HG02763 (cell line): ENCODE measurements around the gene ADAMTS15.

Experiments
- ATAC-seq: cut with Tn5 transposase; IDR thresholded peaks from one replicate; pipeline ENCODE4 v1.9.1; 2021; ENCODE audit warnings: mild to moderate bottlenecking, moderate library complexity; ENCODE audit not compliant: unreplicated experiment

ADAMTS15 gene

GRCh38 chr11:130511765-130512164, 63.3 kb downstream of the ADAMTS15 start:
- no peak for ATAC-seq

- no peak for ATAC-seq
Observed at GRCh38 chr11:130512662-130513061, 64.2 kb downstream of the ADAMTS15 start.

GRCh38 chr11:130513132-130513531, 64.7 kb downstream of the ADAMTS15 start:
- ATAC-seq, result no peak

DNA sequence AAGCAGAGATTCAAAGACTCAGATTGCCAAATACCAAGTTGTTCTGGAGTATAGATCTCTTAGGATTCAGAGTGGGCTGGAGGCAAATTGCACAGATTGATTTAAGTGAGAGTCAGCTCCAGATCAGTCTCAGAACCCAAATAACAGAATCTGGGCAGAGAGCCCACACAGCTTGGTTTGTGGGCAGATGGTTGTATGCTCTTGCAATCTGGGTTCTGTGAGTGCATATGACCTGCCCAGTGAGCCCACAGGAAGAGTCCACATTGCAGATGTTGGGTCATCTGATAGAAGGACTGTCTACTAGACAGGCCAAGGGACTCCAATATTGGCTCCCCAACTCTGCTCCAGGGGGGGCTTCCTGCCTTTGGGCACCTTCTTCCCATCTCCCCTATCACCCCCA, 65.9 kb downstream of the ADAMTS15 start:
- no peak for ATAC-seq

- no peak for ATAC-seq
Observed at GRCh38 chr11:130514851-130515250, 66.4 kb downstream of the ADAMTS15 start.

DNA sequence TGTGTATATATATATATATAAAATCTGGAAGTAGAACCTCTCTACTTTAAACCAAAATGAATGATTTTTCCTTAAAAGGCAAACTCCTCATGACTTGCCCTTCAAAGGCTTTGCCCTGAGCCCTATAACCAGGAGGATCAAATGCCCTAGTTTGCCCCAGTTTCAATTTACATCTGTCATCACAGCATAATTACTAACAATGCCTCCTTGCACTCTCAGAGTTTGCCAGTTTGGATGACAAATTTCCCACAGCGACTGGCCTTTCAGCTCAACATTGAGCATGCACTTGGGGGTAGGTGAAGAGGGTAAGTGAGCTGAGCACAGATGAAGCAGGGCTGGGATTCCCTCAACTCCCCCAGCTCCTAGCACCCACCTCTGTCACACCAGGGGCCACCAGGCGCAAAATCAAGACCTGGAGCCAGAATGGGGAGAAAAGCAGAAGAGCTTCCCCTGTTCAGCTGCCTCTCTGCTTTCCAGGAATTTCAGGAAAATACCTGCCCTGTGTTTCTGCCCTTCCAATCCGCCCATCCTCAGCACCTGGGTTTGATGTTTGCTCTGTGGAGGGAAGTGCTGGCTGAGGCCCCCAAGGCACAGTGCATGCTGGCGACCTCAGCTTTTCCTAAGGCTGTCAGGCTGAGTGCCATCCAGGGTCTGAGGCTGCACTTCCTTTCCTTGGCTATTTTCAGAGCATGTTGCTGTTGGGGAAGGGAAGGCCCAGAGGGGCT, 67.5 kb downstream of the ADAMTS15 start:
- ATAC-seq, result no peak

DNA sequence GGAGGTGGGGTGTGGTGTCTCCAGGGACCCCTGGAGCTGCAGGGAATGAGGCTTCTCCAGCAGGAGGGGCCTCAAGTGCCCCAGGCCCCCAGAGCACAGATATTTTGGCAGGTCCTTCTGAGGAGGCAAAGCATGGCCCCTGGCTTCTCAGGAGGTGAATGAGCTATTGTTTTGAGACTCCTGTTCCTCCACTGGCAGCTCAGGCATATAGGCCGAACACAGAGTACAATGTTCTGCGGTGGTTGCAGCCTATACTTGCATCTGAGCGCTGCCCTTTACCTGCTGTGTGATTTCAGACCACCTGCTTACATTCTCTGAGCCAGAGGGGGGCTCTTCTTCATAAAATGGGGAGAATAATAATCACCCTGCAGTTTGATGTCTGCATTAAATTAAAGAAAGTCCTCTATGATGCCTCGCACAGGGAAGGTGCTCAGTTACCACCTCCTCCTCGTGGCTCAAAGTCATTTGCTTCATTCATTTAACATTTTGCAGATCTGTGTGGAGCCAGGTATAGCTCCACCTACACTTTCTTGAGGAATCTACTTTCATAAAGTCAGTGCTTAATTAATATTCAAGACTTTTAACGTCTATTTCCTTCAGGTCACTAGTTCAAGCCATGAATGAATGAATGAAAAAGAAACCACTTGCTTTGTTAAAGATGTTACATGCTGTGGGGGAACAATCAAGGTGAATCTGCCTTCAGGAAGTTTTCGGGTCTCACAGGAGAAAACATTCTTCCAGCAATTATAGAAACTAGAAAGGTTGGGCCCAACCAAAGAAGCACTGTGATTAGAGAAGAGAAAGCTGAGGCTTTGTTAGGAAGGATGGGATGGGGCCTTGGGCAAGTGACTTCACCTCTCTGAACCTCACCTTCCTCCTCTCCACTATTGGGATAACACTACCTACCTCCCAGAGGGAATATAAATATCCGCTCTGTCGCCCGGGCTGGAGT, 68.4 kb downstream of the ADAMTS15 start:
- no peak for ATAC-seq

DNA sequence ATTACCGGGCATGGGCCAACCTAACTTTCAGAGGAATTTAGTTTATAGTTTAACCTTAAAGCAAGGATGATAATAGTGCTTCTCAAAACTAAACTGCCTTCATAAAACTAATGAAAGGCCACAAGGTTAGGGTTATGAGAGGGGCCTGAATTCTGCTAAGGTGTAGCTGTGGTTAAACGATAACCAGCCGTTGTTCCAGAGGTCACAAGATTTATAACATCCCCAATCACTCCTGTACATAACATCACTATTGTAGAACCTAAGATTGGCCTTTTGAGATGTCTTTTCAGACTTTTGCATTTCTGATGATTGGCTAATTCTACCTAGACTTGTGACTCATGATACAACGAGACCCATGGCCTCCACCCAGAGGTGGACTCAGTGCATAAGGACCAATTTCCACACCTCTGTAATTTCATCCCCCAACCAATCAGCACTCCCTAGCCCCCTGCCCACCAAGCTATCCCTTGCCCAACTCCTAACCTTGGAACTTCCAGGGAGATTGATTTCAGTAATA, 69.8 kb downstream of the ADAMTS15 start:
- no peak for ATAC-seq

- no peak for ATAC-seq
Observed at GRCh38 chr11:130519128-130519932, 70.9 kb downstream of the ADAMTS15 start.

- ATAC-seq, result no peak
Observed at GRCh38 chr11:130520271-130520671, 71.8 kb downstream of the ADAMTS15 start.

- ATAC-seq, result no peak
Observed at GRCh38 chr11:130522284-130522961, 74.0 kb downstream of the ADAMTS15 start.

DNA sequence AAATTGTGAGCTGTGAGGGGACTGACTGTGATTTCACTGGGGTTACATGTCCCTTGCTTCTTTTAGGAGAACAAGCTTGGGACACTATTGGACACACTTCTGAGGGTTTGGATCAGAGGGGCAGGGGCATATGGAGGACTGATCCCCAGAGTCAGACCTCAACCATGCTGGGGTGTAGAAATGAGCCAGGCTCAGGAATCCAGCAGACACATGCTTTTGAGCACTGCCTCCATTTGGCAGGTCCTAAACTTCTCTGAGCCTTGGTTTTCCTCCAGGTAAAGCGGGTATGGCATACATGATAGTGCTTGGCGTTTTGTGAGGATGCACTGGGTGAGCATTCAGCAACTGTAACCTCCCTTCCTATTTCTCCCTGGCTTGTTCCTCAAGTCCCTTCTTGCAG, 74.7 kb downstream of the ADAMTS15 start:
- no peak for ATAC-seq

GRCh38 chr11:130523609-130524008, 75.2 kb downstream of the ADAMTS15 start:
- no peak for ATAC-seq

DNA sequence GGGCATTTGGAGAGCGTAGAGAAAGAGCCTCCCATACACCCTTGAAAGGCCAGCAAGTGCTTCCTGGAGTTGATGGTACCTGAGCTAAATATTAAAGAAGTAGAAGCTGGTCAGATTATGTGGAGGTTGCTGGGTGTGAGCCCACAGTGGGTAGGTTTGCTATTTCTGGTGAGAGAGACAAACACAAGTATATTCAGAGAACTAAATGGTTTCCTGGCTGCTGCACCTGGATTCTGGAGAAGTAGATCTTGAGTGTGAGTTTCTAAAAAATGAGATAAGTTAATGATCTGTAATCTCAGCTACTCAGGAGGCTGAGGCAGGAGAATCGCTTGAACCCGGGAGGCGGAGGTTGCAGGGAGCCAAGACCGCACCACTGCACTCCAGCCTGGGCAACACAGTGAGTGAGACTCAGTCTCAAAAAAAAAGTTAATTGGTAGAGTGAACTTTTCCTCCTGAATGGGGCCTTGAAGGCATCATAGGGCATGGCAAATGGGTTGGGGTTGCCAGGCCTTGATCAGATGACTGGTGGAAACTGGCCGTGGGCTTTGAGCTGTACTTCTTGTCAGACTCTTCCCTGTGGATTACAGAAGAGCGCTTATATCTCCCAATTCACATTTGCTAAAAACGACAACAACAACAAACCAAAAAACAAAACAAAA, 75.8 kb downstream of the ADAMTS15 start:
- ATAC-seq, result no peak

DNA sequence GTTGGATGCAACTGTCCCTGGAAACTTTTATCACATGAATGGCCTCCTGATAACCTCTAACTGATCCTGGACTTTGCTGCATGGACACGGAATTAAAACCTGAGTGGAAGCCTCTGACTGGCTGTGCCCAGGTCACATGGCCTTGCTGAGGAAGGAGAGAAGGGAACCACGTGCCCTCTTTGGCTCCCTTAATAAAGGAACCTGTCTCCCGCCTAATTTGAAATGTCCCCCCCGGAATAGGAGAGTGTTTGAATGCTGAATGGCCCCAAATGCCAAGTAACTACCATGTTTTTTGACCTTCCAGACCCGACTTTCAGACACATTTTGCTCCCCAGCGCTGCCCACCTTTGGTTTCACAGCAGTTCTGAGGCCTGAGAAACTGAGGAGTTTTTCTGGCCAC, 76.9 kb downstream of the ADAMTS15 start:
- ATAC-seq, result no peak
